GM10847 (cell line): ENCODE measurements around the gene CAP2.

Experiments
- POLR2A ChIP-seq: IDR thresholded peaks from 2 replicates; pipeline ENCODE4 v1.6.1; 2011; ENCODE audit not compliant: insufficient read length; ENCODE audit errors: extremely low read depth

Gene CAP2

DNA sequence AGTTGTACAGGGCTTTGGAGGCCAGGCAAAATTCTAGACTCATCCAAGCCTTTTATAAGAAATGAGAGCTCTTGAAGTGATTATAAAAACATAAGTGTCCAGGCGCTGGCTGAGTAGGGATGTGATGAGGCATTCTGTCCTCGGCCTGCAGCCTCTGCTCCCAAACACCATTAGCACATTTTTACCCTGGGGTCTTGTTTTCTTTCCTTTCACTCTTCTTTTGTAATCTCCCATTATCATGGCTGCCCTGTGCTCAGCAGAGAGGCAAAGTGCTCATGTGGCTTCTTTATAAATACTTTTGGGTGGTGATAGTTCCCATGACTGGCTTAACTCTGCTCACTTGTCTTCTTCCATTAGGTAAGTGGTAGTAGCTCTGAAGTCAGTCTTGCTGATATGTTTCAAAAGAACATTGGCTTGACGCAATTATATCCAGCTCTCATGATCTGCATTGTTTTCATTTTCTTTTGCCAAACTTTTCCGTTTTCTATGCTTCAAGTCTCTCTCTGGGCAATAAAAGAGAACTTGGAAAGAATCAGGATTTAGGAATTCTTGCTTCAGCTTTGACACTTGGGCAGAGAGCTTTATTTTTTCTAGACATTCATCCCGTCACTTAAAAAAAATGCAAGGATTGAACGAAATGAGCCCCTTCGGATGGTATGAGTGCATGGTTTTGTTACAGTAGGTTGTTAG, 61.1 kb downstream of the CAP2 start:
- no peak for TF ChIP-seq POLR2A

DNA sequence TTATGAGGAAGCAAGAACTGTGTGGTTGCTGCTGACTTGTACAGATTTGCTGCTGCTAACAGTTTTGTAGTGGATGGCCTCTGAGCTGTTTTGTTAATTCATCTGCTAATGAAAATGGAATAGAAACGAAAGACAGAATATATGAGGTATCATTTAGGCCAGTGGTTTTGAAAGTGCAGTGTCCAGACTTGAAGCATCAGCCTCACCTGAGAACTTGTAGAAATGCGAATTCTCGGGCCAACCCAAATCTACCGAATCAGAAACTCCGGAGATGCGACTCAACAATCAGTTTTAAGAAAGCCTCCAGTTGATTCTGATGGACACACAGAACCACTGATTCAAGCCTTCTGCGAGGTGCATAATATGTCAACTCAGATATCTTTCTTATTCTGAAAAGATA, 62.5 kb downstream of the CAP2 start:
- no peak for TF ChIP-seq POLR2A

DNA sequence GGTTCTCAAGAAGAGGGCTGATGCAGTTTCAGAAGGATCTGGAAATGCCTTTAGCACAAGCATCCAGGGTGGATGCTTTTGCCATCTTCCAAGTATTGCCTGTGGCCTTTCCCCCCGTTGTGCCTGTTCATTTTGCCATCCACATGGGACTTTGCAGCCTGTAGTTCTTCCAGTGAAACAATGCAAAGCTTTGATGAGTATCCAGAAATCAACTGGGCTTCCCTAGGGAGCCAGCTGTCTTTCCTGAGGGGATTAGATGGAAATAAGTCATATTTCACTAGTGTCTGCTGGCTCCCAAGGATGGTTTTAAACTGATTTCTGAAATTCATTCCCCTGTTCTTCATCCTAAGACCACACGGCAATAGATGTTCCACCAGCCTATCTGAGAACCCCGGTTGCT, 63.3 kb downstream of the CAP2 start:
- TF ChIP-seq POLR2A: no peak

DNA sequence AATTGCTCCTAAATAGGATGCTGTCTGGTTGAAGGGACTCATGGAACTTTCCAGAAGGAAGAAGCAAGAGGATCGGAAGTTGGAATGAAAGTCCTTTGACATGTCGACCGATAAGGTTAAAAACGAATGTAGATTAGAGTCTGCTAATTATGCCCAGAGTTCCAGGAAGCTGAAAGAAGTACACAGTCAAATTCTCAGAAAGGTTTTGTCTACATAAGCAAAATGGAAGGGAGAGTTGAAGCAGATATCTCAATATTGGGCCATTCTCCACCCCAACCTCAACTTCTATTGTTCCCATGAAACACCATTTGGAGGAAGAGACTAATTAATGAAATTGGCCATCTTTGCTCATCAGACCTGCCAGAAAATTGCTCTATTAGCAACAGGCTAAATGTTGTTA, 64.0 kb downstream of the CAP2 start:
- no peak for TF ChIP-seq POLR2A

DNA sequence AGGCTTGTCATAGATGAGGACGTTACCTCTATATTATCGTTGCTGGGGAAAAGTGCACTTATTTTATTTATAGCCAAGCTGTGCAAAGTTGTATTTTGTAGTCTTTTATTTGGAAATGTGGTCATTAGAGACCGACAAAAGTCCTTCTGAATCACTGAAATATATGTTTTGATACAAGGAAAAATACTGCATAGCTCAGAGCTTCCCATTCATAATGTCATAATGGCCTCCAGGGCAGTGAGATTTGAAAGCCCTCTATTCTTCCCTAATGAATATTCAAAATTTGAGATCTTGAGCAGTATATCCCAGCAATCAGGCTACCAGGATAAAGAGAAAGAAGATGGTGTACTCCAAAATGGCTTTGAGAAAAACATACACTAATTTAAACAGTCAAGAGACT, 64.6 kb downstream of the CAP2 start:
- TF ChIP-seq POLR2A: no peak

DNA sequence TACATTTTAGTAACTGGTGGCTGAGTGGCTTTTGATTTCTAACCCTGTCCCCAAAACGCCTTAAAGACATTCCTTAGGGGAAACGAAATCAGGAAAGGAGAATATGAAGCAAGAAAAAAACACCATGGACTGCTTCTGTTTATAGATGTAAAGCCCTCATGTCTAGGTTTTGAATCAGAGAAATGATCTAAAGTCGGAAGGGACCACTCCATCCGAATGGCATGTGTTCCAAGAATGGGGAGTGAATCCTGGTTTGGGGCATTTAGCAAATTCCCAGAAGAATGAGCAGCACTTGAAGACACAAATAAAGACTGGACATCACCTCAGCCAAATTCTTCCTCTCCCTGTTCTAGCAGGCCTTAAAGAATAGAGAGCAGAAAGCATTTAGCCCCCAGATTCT, 65.6 kb downstream of the CAP2 start:
- no peak for TF ChIP-seq POLR2A

DNA sequence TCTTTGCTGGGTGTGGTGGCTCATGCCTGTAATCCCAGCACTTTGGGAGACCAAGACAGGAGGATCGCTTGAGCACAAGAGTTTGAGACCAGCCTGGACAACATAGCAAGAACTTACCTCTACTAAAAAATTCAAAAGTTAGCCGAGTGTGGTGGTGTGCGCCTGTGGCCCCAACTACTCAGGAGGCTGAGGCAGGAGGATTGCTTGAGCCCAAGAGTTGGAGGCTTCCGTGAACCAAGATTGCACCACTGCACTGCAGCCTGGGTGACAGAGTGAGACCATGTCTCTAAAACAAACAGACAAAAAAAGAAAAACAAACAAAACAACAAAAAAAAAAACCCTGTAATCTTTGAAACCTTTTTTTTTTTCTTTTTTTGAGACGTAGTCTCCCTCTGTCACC, 67.5 kb downstream of the CAP2 start:
- no peak for TF ChIP-seq POLR2A

DNA sequence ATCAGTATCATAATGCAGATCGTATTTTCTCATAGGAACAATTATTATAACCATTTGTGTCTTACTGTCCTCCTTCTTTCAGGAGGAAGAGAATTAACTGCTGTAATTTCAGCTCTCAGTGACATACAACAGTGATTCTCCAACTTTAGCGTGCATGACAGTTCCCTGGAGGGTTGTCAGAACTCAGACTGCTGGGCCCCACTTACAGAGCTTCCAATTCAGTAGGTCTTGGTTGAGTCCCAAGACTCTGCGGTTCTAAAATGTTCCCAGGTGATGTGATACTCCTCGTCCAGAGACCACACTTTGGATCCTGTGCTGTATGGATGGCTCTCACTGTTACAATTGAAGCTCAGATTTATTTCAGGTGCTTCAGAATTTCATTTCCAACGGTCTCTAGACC, 72.8 kb downstream of the CAP2 start:
- no peak for TF ChIP-seq POLR2A

DNA sequence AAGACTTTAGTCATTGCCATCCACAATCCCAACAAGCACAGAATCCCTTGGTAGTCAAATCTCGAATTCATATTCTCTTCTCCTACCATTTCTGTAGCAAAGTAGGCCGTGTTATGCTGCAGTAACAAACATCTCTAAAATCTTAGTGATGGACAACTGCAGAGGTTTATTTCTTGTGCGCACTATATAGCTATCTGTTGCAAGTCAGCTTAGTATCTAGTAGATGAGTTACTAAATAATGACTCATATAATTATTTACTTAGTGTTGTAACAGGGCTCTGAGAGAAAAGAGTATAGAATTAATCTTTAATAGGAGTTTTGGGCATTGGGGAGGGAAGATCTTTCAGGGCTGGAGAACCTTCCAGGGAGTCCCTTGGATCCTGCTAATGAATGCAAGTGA, 73.3 kb downstream of the CAP2 start:
- no peak for TF ChIP-seq POLR2A

DNA sequence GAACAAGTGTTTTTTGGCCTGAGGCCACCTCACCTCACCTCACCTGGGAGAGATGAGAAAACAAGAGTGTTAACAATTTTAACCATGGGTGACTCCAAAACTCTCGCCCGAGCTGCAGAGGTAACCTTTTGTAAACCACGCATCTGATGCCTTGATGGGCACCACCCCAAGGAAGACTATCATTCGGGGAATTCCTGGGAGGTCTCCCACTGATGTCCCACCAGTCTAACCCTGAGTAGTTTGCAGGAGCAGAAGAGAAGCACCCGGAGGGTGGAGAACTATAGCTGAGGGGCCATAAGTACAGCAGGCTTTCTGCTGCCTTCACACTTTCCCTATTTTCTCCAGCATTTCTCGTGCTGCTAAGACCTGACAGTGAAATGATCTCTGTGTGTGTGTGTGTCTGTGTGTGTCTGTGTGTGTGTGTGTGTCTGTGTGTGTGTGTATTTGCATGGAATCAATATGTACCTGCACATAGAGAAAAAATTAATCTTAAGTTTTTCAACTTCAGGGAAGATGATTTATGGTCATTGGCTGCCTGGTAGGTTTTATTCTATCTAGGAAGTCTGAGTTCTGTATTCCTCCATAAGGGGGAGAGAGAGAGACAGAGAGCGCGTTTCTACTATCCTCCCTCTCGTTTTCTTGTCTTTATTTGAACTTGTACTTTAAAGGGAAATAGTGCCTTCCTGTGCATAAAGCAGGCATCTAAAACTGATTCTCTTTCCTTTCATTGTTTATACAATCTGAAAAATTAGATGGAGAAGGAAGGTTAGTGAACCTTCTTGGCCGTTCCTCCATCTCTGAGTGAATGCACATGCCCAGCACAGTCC, 75.8 kb downstream of the CAP2 start:
- no peak for TF ChIP-seq POLR2A

DNA sequence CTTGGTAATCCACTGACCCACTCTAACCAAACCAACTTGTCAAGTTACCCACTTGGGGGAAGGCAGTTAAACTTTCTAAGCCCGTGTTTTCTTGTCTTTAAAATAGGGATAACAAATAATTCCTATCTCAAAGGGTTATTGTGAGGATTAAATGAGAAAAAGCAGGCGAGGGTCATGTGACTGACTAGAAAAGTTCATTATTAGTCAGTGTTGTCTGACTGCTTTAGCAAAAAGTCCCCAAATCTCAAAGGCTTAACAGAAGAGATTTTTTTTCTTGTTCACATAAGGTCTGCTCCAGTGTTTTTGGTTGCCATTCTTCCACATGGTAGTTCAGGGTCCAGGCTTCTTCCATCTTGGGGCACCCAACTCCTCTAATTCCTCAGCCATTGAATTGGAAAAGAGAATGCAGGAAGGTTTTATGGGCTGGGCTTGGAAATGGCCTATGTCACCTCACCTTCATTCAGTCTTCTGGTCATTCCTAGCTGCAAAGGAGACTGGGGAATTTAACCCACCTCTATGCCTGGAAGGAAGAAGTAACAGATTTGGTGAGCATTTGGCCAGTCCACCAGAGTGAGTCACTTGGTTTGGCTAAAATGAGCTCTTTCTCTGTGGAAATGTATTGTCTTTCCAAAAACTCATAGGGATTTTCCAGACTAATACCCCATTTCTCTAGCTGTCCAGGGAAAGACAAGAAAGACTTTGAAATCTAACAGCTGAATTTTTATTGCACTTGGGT, 77.0 kb downstream of the CAP2 start:
- TF ChIP-seq POLR2A: no peak

DNA sequence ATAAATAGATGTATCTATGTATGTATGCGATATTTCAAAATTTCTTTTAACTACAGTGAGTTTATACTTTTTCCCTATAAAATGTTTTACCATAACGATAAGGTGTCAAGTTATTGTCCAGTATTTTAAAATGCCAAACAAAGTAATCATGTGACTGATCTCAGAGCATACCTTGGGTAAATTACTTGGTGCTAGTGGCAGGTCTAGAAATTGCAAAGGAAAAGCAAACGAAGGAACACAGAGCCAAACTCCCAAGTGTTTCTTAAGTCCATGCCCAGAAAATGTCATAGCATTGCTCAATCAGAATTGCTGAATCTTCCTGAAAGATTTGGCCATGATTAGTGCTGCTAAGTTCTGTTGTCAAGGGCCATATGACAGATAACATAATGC, 77.5 kb downstream of the CAP2 start:
- TF ChIP-seq POLR2A: no peak

DNA sequence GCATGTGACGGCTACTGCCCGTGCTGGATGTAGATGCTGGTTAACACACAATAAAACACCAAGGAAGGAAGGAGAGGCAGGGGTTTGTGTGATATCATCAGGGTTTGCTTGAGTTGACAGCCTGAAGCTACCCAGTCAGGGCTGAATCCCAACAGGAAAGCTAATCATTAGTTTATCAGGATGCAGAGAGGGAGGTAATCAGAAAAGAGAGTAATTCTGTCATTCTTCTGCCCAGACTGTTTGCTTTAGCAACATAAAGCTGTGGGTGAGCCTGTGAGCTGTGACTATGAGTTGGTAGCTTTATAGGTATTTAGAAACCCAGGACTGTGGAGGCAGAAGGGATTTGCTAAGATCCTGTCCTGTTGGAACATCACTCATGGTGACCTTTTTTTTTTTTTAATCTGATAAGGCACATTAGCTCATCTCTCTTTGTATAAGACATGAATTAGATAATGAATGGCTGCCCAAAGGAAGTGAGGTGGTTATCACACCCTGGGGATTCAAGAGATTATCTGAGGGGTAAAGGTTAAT, 79.3 kb downstream of the CAP2 start:
- TF ChIP-seq POLR2A: no peak

DNA sequence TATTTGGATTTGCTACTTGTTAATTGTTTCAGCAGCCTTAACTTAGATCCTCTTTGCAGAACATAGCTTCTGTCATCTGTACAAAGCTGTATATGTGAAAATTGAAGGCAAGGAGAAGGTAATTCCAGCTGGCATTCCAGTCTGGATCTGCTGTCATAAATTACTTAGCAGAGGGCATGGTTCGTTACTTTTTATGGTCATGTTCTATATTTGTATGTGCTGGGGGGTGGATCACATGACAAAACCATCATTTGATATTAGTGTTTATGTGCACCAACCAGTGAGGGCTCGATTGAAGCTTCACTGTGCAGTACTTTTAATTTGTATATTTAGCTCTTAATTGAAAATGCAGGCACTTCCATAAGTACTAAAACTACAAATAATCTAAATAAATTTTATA, 80.2 kb downstream of the CAP2 start:
- no peak for TF ChIP-seq POLR2A

DNA sequence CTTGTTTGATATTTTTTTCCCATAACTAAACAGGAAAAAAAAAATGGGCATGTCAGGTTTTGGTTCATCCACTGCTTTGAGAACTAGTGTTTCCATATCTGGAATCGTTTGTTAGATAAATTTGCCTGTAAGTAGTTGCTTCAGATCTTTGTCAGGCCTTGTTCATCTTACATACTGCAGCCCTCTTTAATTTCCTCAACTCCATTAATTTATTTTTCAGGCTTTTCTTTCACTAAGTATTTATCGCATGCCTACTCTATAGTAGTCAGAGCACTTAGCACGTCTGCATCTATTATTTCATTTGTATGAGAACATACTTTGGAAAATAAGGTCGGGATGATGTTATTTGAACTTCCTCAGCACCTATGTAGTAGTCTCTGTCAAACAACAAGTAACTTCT, 80.9 kb downstream of the CAP2 start:
- no peak for TF ChIP-seq POLR2A
